ENCODE measurements around the gene MED20.

MED20 gene

GRCh38 chr6:41858703-41859102, 62.2 kb downstream of the MED20 start:
- Histone ChIP-seq H3K36me3 (no peaks in the 10 kb centered on the region), H3K27ac (no peak overlapping the region), H3K4me3 (ENCODE audit: low read depth in 1 of 2, low read length in 1 of 2) (no peak overlapping the region), H3K9me3 (no peaks in the 10 kb centered on the region), H3K27me3 (no peaks in the 10 kb centered on the region), H3K4me1 (ENCODE audit: control insufficient read depth in 1 of 2, insufficient read depth in 1 of 2, low read depth in 1 of 2, low read length in 1 of 2) (no peaks in the 10 kb centered on the region)
- no peak for TF ChIP-seq CTCF (IDR thresholded peaks at IDR 0.05)

All from neutrophil (primary cell).